SU-DHL-6 (cell line): ENCODE data around the gene KAT8.

Experiments
- H2AFZ ChIP-seq: fragments of 200-600 bp; sonication (generic); 2 replicates; pipeline ENCODE4 v1.6.1; 2014; ENCODE audit warnings: low read depth, mild to moderate bottlenecking, moderate library complexity, mixed read lengths, antibody characterized with exemption, low read length; ENCODE audit not compliant: severe bottlenecking
- H3F3A ChIP-seq: fragments of 200-600 bp; shearing (Covaris generic); 2 replicates; pipeline ENCODE4 v1.6.0; 2016; ENCODE audit warnings: antibody characterized with exemption, mild to moderate bottlenecking; ENCODE audit not compliant: insufficient read depth
- H3K27ac ChIP-seq: fragments of 200-600 bp; sonication (generic); 2 replicates; pipeline ENCODE4 v1.5.1; 2016; ENCODE audit warnings: low read depth, mild to moderate bottlenecking, low read length, moderate library complexity, mixed read lengths
- H3K27me3 ChIP-seq: fragments of 200-600 bp; sonication (generic), shearing (Covaris generic); 2 replicates; pipeline ENCODE4 v1.6.0; 2014; ENCODE audit warnings: mild to moderate bottlenecking, low read length
- H3K36me3 ChIP-seq: fragments of 200-600 bp; sonication (generic); 2 replicates; pipeline ENCODE4 v1.6.1; 2014; ENCODE audit warnings: mild to moderate bottlenecking, low read length, mixed read lengths
- H3K4me2 ChIP-seq: fragments of 300-600, 200-600 bp; shearing (Covaris generic), sonication (generic); 2 replicates; pipeline ENCODE4 v1.6.0; 2014; ENCODE audit warnings: low read length, low read depth, mild to moderate bottlenecking; ENCODE audit not compliant: poor library complexity, severe bottlenecking
- H3K4me3 ChIP-seq: fragments of 200-600 bp; sonication (generic); 2 replicates; pipeline ENCODE4 v1.5.1; 2014; ENCODE audit warnings: antibody characterized with exemption, low read length, mild to moderate bottlenecking, mixed read lengths; ENCODE audit not compliant: insufficient read depth, poor library complexity, severe bottlenecking
- H3K79me2 ChIP-seq: fragments of 200-600 bp; sonication (generic); 2 replicates; pipeline ENCODE4 v1.6.1; 2014; ENCODE audit warnings: mild to moderate bottlenecking, low read length, moderate library complexity; ENCODE audit not compliant: insufficient read depth
- H3K9ac ChIP-seq: fragments of 200-600 bp; sonication (generic); 2 replicates; pipeline ENCODE4 v1.7.0; 2014; ENCODE audit warnings: mild to moderate bottlenecking, low read length
- H3K9me2 ChIP-seq: fragments of 200-600 bp; sonication (generic); replicated peaks from 2 replicates; pipeline ENCODE4 v1.6.1; 2014; ENCODE audit warnings: low read length; ENCODE audit not compliant: insufficient read depth
- H3K9me3 ChIP-seq: fragments of 200-600 bp; sonication (generic); 2 replicates; pipeline ENCODE4 v1.6.1; 2014; ENCODE audit warnings: low read length, mixed read lengths; ENCODE audit not compliant: insufficient read depth
- H4K20me1 ChIP-seq: fragments of 200-600 bp; sonication (generic); 2 replicates; pipeline ENCODE4 v1.6.1; 2014; ENCODE audit warnings: low read depth, mild to moderate bottlenecking, antibody characterized with exemption, low read length, moderate library complexity, mixed read lengths
- EZH2phosphoT487 ChIP-seq: fragments of 200-600 bp; sonication (generic), shearing (Covaris generic); conservative IDR thresholded peaks from 2 replicates; pipeline ENCODE4 v1.6.1; 2018; ENCODE audit warnings: mild to moderate bottlenecking, antibody characterized with exemption, low read length, moderate library complexity, mixed read lengths
- TF ChIP-seq, protein P1 (sequence below): fragments of 200-600 bp; sonication (generic); IDR thresholded peaks from one replicate; pipeline ENCODE4 v1.5.1; 2017; ENCODE audit warnings: antibody characterized with exemption, mild to moderate bottlenecking, low read length, moderate library complexity; ENCODE audit not compliant: insufficient read depth, poor library complexity, severe bottlenecking

Gene KAT8

DNA sequence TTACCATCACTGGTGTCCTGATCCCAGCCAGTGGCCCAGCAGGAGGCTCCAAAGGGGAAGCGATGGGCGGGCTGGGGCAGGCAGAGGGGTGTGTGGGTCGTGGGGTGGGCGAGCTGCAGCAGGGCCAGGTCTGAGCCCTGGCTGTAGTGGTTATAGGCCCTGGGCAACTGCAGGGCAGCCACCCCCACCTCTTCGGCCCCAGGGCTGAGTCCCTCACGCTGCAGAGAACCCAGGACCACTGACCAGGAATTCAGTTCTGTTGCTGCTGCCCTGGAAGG, 30.9 kb upstream of the KAT8 start:
- Histone ChIP-seq H3K9me2 (no peaks in the 10 kb centered on the region), H3F3A (no peaks in the 10 kb centered on the region), H3K4me3 (no peak overlapping the region), H2AFZ (no peak overlapping the region), H3K27me3 (no peaks in the 10 kb centered on the region), H3K27ac (no peak overlapping the region), H4K20me1 (no peaks in the 10 kb centered on the region), H3K4me2 (no peak overlapping the region), H3K9me3 (no peaks in the 10 kb centered on the region), H3K79me2 (no peaks in the 10 kb centered on the region; the same call in 1 of the 2 replicates), H3K36me3 (no peaks in the 10 kb centered on the region), H3K9ac (no peak overlapping the region)
- TF ChIP-seq, protein P1, sequence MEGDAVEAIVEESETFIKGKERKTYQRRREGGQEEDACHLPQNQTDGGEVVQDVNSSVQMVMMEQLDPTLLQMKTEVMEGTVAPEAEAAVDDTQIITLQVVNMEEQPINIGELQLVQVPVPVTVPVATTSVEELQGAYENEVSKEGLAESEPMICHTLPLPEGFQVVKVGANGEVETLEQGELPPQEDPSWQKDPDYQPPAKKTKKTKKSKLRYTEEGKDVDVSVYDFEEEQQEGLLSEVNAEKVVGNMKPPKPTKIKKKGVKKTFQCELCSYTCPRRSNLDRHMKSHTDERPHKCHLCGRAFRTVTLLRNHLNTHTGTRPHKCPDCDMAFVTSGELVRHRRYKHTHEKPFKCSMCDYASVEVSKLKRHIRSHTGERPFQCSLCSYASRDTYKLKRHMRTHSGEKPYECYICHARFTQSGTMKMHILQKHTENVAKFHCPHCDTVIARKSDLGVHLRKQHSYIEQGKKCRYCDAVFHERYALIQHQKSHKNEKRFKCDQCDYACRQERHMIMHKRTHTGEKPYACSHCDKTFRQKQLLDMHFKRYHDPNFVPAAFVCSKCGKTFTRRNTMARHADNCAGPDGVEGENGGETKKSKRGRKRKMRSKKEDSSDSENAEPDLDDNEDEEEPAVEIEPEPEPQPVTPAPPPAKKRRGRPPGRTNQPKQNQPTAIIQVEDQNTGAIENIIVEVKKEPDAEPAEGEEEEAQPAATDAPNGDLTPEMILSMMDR = no peak
- TF ChIP-seq EZH2phosphoT487 = no peak

DNA sequence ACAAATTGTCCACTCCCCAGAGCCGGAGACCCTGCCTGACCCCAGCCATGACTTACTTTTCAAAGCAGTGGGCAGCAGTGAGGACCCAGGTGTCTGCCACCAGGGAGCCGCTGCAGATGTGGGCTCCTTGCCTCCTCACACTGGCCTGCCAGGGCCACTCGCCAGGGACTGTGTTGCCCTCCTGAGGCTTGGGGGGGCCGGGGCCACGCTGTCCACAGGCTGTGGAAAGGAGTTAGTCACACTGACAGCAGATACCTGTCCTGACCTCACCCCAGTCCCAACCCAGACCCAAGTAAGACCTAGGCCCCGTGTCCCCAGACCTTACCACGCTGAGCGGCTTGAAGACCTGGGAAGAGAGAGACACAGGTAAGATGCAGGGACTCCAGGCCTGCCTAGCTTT, 30.0 kb upstream of the KAT8 start:
- peaks cover under 1% of the 10 kb centered on the region; the same call in 1 of the 2 replicates for H3F3A ChIP-seq
- H4K20me1 ChIP-seq = no peaks in the 10 kb centered on the region
- no peak overlapping the region for H3K9ac ChIP-seq
- H3K9me3 ChIP-seq = no peaks in the 10 kb centered on the region
- no peaks in the 10 kb centered on the region for H3K9me2 ChIP-seq
- H3K4me2 ChIP-seq = no peak overlapping the region
- no peak overlapping the region for H3K4me3 ChIP-seq
- TF ChIP-seq EZH2phosphoT487 = no peak
- TF ChIP-seq, protein P1 = no peak
- H3K27ac ChIP-seq = no peak overlapping the region
- H3K27me3 ChIP-seq = no peaks in the 10 kb centered on the region
- no peaks in the 10 kb centered on the region for H3K36me3 ChIP-seq
- H3K79me2 ChIP-seq = peaks cover 2% of the 10 kb centered on the region
- no peak overlapping the region for H2AFZ ChIP-seq

DNA sequence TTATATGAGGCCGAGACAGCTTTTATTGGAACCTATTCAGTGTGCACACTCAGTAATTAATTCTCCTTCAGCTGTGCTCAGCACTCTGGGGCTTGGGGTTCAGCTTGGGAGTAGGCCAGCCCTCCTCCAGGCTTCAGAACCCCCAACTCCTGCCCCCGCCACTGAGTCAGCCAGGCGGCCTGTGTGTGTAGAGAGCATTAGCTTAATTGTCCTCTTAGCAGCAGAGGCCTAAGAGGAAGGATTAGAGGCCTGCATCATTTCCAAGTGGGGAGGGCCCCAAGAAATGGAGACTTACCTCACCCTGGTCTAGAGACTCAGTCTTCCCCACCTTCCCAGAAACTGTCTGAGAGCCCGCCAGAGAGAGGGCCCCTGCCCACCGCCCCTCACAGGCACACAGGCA, 29.5 kb upstream of the KAT8 start:
- no peak overlapping the region for H3K9ac ChIP-seq
- no peaks in the 10 kb centered on the region for H3K36me3 ChIP-seq

More for the DNA sequence above, 29.5 kb upstream of the KAT8 start:
- Histone ChIP-seq H3K4me3 (no peak overlapping the region), H3K9me2 (no peaks in the 10 kb centered on the region), H3K79me2 (peaks cover 7% of the 10 kb centered on the region), H3K27me3 (no peaks in the 10 kb centered on the region), H3K9me3 (no peaks in the 10 kb centered on the region), H2AFZ (no peak overlapping the region), H3K4me2 (no peak overlapping the region), H3K27ac (no peak overlapping the region), H4K20me1 (peaks cover 2% of the 10 kb centered on the region; the same call in 1 of the 2 replicates), H3F3A (peaks cover 5% of the 10 kb centered on the region; the same call in 1 of the 2 replicates)
- no peak for TF ChIP-seq EZH2phosphoT487
- TF ChIP-seq, protein P1 = no peak
